Stimulated activated CD4-positive, alpha-beta T cell treated with anti-CD3 and anti-CD28 coated beads, Interleukin-1b, Interleukin-23, amount 100 ng/mL, for 1 hour (primary cell): ENCODE results near the gene PLIN3.
A peak's percentile ranks its signal among the peaks of the same experiment; 100 is the strongest.
"Not testable (repeated sequence)": the region's sequence is repeated elsewhere in the genome, so short reads cannot be mapped to it uniquely, and the experiment has no call there.

ENCODE experiments used
- DNase-seq, 2 donors: peaks; one replicate each; pipeline ENCODE4 v3.0.0-alpha.2; 2020; ENCODE audit warnings: low read depth in 2 of 2

PLIN3 gene

DNA sequence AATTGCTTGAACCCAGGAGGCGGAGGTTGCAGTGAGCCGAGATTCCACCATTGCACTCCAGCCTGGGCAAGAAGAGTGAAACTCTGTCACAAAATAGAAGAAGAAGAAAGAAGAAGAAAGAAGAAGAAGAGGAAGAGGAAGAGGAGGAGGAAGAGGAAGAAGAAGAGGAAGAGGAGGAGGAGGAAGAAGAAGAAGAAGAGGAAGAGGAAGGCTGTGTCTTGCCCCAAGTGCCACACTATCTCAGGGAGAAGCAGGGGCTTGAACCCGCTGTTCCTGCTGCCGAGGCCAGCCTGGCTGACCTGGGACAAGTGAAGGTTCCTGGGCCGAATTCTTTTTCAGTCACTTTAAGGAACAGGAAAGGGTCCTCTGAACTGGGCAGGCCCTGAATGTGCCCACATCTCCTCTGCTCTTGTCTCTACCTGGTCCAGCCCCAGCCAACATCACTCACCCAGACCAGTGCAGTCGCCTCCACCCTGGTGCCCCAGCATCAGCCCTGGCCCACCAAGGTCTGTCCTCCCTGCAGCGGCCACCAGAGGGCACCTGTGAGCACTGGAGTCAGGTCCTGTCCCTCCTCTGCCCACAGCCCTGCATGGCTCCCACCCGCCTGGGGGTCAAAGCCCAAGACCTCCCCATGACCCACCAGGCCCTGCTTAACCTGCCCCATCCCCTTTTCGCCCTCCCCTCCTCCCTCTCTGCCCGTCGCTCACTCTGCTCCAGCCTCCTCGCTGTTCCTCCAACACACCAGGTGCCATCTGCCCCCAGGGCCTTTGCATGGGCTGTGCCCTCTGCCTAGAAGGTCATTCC is 55.9 kb downstream of the PLIN3 start:
- peak; percentile 69 to 92 for DNase-seq

DNA sequence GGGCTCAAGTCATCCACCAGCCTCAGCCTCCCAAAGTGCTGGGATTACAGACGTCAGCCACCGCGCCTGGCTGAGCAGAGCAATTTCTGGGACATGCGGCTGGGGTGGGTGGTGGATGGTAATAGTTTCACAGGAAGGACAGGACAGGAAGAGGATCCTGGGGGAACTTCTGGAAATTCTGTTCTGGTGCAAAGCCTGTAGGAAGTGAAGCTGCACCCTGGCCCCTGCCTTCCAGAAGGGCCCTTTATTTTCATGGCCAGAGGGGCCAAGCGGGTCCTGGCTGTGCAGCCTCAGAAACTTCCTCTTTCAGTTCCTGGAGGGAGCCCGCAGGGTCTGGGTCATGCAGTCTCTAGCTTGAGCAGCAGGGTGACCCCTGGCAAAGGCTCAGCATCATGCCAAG is 60.3 kb downstream of the PLIN3 start:
- DNase-seq = no peak

DNA sequence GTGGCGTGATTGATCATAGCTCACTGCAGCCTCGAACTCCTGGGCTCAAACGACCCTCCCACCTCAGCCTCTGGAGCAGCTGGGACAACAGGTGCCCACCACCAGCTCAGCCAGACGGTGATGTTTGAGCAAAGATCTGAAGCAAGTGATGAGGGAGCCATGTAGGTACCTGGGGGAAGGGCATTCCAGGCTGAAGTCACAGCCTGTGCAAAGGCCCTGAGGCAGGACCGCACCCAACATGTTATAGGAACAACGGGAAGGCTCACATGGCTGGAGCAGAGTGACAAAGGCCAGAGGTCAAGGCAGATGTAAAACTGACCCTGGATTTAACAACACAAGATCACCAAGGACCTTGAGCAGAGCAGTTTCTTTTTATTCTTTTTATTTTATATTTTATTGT is 61.1 kb downstream of the PLIN3 start:
- no peak for DNase-seq

DNA sequence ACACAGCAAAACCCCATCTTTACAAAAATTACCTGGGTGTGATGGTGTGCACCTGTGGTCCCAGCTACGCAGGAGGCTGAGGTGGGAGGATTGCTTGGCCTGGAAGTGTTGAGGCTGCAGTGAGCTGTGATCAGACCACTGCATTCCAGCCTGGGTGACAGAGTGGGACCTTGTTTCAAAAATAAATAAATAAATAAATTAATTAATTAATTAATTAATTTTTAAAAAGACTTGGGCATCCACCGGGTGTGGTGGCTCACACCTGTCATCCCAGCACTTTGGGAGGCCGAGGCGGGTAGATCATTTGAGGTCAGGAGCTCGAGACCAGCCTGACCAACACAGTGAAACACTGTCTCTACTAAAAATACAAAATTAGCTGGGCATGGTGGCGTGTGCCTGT is 62.3 kb downstream of the PLIN3 start:
- DNase-seq = not testable (repeated sequence)

DNA sequence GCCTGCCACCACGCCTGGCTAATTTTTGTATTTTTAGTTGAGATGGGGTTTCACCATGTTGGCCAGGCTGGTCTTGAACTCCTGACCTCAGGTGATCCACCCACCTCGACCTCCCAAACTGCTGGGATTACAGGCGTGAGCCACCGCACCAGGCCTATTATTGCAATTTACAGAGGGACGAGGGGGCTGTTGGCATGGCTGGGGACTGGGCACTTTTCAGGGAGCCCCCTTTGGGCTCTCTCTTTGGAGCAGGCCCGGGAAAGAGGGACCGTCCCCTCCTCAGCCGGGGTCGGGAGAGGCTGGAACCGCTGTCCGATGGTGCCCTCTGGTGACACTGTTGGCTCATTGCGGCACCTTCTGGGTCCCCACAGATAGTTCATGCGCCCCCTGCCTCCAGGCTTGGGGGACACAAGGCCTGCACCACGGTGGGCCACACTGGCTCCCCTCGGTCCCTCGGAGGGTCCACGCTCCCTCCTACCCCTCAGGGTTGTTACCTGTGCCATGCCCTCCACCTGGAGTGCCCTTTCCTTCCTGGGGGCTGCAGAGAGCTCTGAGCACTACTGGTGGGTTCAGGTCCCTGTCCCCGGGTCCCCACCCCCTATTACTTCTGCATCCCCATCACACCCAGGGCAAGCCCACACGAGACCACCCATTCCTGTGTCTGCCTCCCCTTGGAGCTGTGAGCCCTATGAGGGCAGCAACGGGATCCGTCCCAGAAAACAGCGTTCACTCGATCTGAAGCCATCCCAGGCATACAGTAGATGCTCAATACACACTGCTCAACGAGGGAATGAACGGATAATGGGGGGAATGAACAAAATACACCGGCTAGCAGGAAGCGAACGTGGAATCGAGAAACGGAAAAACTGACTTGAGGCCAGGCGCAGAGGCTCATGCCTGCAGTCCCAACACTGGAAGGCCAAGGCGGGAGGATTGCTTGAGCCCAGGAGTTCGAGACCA is 63.5 kb downstream of the PLIN3 start:
- DNase-seq = peak; percentile 11 to 48

DNA sequence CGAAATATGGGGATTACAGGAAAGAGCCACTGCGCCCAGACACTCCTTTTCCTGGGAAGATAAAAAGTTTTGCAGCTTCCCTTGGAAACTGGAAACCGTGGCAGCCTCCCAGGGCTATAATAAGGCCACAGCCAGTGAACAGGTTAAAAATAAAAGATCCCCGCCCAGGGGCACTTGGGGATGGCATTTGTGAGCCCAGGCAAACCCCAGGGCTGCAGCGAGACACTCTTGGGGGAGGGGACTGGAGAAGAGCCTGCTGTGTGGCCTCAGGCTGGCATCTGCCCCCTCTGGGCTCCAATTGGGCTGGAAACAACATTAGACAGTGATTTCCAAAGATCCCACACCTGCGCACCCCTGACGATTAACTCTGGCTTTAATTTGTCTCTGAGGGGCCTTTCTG is 64.8 kb downstream of the PLIN3 start:
- no peak for DNase-seq

DNA sequence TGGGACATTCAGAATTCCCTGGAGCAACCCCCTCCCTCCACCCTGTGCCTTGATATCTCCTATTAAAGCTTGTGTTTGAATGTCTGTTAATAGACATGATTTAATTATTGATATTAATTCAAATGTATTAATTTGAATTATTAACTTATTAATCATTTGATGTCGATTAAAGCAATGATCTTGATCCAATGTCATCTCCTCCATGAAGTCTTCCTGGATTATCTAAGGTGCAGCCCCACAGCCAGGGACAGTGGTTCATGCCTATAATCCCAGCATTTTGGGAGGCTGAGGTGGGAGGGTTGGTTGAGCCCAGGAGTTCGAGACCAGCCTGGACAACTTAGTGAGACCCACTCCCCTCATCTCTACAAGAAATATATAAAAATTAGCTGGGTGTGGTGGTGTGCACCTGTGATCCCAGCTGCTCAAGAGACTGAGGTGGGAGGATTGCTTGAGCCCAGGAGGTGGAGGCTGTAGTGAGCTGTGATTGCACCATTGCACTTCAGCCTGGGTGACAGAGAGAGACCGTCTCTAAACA is 66.3 kb downstream of the PLIN3 start:
- no peak for DNase-seq

DNA sequence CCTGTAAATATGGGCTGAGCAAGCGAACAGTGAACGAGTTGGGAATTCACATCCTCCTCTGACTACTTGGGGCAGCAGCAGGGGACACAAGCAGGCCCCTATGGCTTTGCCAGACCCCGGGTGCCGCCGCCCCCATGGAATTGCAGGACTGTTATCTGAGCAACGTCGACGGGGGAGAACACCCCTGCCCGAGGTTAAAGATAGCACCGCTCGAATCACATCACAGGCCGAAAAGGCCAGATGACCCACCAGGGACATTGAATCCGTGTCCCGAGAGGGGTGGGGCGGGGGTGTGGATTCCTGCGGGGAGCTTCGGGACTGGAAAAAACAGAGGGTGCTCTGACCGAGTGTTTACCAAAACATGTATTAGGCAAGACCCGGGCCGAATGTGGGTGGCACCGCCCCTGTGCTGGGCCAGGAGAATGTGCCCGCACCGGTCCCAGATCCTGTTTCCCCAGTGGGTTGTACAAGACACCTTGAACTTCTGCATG is 66.8 kb downstream of the PLIN3 start:
- DNase-seq = no peak

DNA sequence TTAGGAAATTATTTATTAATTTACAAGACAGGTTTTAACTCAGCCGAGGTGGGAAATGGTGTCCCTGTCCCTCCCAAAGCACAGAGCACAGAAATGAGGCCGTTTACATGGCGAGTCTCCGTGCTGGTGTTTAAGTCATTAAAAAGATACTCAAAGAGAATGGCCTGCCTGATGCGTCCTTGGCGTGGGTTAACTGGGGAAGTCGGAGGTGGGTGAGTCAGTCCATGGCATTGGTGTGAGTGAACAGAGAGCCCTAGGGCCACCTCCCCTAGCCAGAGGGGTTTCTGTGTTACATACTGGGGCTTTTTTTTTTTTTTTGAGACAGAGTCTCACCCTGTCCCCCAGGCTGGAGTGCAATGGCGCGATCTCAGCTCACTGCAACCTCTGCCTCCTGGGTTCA is 72.1 kb downstream of the PLIN3 start:
- DNase-seq = no peak

DNA sequence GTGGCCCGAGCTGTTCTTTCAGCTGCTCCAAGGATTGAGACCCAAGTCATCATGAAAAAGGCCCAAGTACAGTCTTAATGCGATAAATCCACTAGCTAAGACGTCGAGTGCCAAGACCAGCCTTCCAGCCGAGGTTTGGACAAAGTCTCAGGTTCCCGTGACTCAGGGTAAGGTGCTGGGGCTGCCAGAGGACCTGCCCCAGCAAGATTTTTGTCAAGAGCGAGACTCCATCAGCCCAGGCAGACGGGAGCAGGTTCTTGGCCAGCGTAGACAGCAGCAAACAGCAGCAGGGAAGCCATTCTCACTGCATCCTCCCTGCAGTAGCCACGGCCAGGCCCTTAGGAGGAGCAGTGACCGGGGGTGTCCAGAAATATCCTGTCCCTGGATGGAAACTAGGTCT is 72.5 kb downstream of the PLIN3 start:
- DNase-seq = no peak

DNA sequence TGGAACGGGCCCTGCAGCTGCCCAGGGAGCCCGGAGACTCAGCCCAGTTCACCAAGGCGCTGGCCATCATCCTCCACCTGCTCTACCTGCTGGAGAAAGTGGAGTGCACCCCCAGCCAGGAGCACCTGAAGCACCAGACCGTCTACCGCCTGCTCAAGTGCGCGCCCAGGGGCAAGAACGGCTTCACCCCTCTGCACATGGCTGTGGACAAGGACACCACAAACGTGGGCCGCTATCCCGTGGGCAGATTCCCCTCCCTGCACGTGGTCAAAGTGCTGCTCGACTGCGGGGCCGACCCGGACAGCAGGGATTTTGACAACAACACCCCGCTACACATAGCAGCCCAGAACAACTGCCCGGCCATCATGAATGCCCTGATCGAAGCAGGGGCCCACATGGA is 74.2 kb downstream of the PLIN3 start:
- DNase-seq = not testable (repeated sequence)

DNA sequence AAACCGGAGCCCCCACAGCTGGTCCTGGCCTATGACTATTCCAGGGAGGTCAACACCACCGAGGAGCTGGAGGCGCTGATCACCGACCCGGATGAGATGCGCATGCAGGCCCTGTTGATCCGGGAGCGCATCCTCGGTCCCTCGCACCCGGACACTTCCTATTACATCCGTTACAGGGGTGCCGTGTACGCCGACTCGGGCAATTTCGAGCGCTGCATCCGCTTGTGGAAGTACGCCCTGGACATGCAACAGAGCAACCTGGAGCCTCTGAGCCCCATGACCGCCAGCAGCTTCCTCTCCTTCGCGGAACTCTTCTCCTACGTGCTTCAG is 74.6 kb downstream of the PLIN3 start:
- not testable (repeated sequence) for DNase-seq

DNA sequence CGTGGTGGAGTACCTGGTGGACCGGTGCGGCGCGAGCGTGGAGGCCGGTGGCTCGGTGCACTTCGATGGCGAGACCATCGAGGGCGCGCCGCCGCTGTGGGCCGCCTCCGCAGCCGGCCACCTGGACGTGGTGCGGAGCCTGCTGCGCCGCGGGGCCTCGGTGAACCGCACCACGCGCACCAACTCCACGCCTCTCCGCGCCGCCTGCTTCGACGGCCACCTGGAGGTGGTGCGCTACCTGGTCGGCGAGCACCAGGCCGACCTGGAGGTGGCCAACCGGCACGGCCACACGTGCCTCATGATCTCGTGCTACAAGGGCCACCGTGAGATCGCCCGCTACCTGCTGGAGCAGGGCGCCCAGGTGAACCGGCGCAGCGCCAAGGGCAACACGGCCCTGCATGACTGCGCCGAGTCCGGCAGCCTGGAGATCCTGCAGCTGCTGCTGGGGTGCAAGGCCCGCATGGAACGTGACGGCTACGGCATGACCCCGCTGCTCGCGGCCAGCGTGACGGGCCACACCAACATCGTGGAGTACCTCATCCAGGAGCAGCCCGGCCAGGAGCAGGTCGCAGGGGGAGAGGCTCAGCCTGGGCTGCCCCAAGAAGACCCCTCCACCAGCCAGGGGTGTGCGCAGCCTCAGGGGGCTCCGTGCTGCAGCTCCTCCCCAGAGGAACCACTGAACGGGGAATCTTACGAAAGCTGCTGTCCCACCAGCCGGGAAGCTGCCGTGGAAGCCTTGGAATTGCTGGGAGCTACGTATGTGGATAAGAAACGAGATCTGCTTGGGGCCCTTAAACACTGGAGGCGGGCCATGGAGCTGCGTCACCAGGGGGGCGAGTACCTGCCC is 75.2 kb downstream of the PLIN3 start:
- DNase-seq = not testable (repeated sequence)

DNA sequence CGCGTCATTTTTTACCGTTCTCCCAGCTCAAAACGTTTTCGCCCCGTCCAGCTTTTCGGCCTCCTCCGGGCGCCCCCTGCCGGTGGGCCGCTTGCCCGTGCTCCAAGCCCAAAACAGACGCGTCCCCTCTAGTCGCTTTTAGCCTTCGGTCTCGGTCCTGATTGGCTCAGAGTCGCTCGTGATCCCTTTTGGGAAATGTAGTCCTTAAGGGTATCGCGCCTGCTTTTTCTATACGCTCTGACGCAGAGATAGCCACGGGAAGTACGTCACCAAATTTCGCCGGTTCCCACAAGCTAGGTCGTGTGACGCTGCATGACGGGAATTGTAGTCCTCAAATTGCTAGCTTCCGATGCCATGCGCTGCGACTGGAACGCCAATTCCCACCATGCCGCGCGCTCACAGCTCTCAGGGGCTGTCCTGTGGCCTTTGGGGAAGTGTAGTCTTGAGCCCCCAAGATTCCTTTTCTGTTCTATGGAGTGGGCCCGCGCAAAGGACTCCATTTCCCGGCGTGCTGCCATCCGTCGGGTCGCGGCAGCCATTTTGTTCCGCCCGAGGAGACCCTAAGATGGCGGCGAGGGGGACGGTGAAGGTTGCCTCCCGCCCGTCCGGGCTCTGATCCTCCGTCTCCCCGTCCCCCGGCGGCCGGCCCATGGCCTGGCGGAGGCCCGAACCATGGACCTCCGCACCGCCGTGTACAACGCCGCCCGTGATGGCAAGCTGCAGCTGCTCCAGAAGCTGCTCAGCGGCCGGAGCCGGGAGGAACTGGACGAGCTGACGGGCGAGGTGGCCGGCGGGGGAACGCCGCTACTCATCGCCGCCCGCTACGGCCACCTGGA is 76.1 kb downstream of the PLIN3 start, which contains the start of gene FEM1A:
FEM1A (plus strand) TSS at position 552 of the 836 bp plus-strand sequence; CDS start at position 673, 121 bp downstream.
- peak; percentile 97 for DNase-seq
